HEK293 (cell line): Measurements from ENCODE around the gene CEP63.

ENCODE experiments used
- CTCF ChIA-PET: fragments of 350-600 bp; formaldehyde crosslinking; extraction: SDS; loops from one replicate; lab custom pipeline; 2021; ENCODE audit warnings: antibody characterized with exemption; lab: Yijun Ruan, JAX
- POLR2A ChIA-PET: fragments of 300-600 bp; formaldehyde crosslinking; extraction: SDS; loops from one replicate; lab custom pipeline; 2020; ENCODE audit warnings: antibody characterized with exemption, inconsistent platforms; lab: Yijun Ruan, JAX
- H3K27ac ChIP-seq: fragments of 200-500 bp; sonication (Bioruptor generic); 2 replicates; pipeline ENCODE4 v1.5.1; 2014; ENCODE audit warnings: low read depth, low read length, control low read depth, inconsistent platforms; ENCODE audit errors: extremely low read depth
- H3K36me3 ChIP-seq, 2 experiments: fragments of 200-500 bp in 1 of 2; sonication (Bioruptor generic) in 1 of 2; 1 replicate in 1 of 2; 2 replicates in 1 of 2; pipeline ENCODE4 v1.5.1; 2014 to 2017; ENCODE audit warnings: inconsistent platforms in 2 of 2, low read length in 2 of 2; ENCODE audit not compliant: control insufficient read depth in 2 of 2, insufficient read depth in 1 of 2
- H3K4me1 ChIP-seq: fragments of 200-500 bp; sonication (Bioruptor generic); 2 replicates; pipeline ENCODE4 v1.5.1; 2014; ENCODE audit warnings: mild to moderate bottlenecking, low read length, inconsistent platforms; ENCODE audit not compliant: control insufficient read depth, insufficient read depth
- H3K4me3 ChIP-seq: 2 replicates; pipeline ENCODE4 v1.5.1; 2011; ENCODE audit warnings: low read depth, mild to moderate bottlenecking, control low read depth, low read length, moderate library complexity
- H3K9me3 ChIP-seq: fragments of 200-500 bp; sonication (Bioruptor generic); 2 replicates; pipeline ENCODE4 v1.5.1; 2014; ENCODE audit warnings: low read depth, low read length, inconsistent platforms; ENCODE audit not compliant: control insufficient read depth, insufficient read depth
- HOXA7 ChIP-seq: sonication (generic); formaldehyde crosslinking; IDR thresholded peaks from 2 replicates; pipeline ENCODE4 v1.8.1; 2022; ENCODE audit warnings: missing genetic modification reagents, borderline replicate concordance
- HOXC10 ChIP-seq: sonication (generic); formaldehyde crosslinking; IDR thresholded peaks from 2 replicates; pipeline ENCODE4 v1.8.1; 2023; ENCODE audit warnings: mild to moderate bottlenecking, missing genetic modification reagents
- OVOL3 ChIP-seq: fragments of 450-650 bp; formaldehyde crosslinking; IDR thresholded peaks from 2 replicates; pipeline ENCODE4 v1.5.1; 2016; ENCODE audit warnings: missing biosample characterization, missing genetic modification characterization
- SALL2 ChIP-seq: fragments of 450-650 bp; formaldehyde crosslinking; IDR thresholded peaks from 2 replicates; pipeline ENCODE4 v1.5.0; 2017; ENCODE audit warnings: missing biosample characterization, mild to moderate bottlenecking, missing genetic modification characterization, borderline replicate concordance
- SP7 ChIP-seq: fragments of 450-650 bp; formaldehyde crosslinking; IDR thresholded peaks from 2 replicates; pipeline ENCODE4 v1.5.1; 2016; ENCODE audit warnings: missing biosample characterization, missing genetic modification characterization
- ZBTB17 ChIP-seq: fragments of 450-650 bp; formaldehyde crosslinking; IDR thresholded peaks from 2 replicates; pipeline ENCODE4 v1.5.1; 2016; ENCODE audit warnings: missing biosample characterization, missing genetic modification characterization
- ZBTB48 ChIP-seq: fragments of 450-650 bp; formaldehyde crosslinking; IDR thresholded peaks from 2 replicates; pipeline ENCODE4 v1.5.1; 2016; ENCODE audit warnings: missing biosample characterization, missing genetic modification characterization
- ZFP41 ChIP-seq: fragments of 450-650 bp; formaldehyde crosslinking; IDR thresholded peaks from 2 replicates; pipeline ENCODE4 v1.5.1; 2016; ENCODE audit warnings: missing biosample characterization, missing genetic modification characterization, borderline replicate concordance
- ZNF169 ChIP-seq: fragments of 450-650 bp; formaldehyde crosslinking; IDR thresholded peaks from 2 replicates; pipeline ENCODE4 v1.5.1; 2016; ENCODE audit warnings: missing biosample characterization, missing genetic modification characterization
- ZNF792 ChIP-seq: fragments of 450-650 bp; formaldehyde crosslinking; IDR thresholded peaks from 2 replicates; pipeline ENCODE4 v1.5.1; 2016; ENCODE audit warnings: missing biosample characterization, missing genetic modification characterization
- ZSCAN23 ChIP-seq: fragments of 450-650 bp; formaldehyde crosslinking; IDR thresholded peaks from 2 replicates; pipeline ENCODE4 v1.5.1; 2016; ENCODE audit warnings: missing biosample characterization, missing genetic modification characterization
- TF ChIP-seq, protein P1 (sequence below): fragments of 450-650 bp; formaldehyde crosslinking; IDR thresholded peaks from 2 replicates; pipeline ENCODE4 v1.5.1; 2016; ENCODE audit warnings: missing biosample characterization, missing genetic modification characterization
- TF ChIP-seq, protein P2 (sequence below): fragments of 450-650 bp; IDR thresholded peaks from 2 replicates; pipeline ENCODE4 v1.5.1; 2018; ENCODE audit warnings: missing biosample characterization, missing genetic modification characterization
- TF ChIP-seq, protein P3 (sequence below): fragments of 450-650 bp; formaldehyde crosslinking; IDR thresholded peaks from 2 replicates; pipeline ENCODE4 v1.5.1; 2016; ENCODE audit warnings: missing biosample characterization, missing genetic modification characterization, borderline replicate concordance
- TF ChIP-seq, protein P4 (sequence below): fragments of 450-650 bp; formaldehyde crosslinking; IDR thresholded peaks from 2 replicates; pipeline ENCODE4; 2016; ENCODE audit warnings: missing biosample characterization, missing genetic modification characterization
- TF ChIP-seq, protein P5 (sequence below): fragments of 450-650 bp; formaldehyde crosslinking; IDR thresholded peaks from 2 replicates; pipeline ENCODE4 v1.5.1; 2016; ENCODE audit warnings: missing biosample characterization, missing genetic modification characterization
- TF ChIP-seq, protein P6 (sequence below): fragments of 450-650 bp; formaldehyde crosslinking; IDR thresholded peaks from 2 replicates; pipeline ENCODE4 v1.5.1; 2016; ENCODE audit warnings: missing biosample characterization, missing genetic modification characterization
- TF ChIP-seq, protein P7 (sequence below): IDR thresholded peaks from 2 replicates; pipeline ENCODE4 v1.6.1; 2011; ENCODE audit warnings: mild to moderate bottlenecking, low read depth, low read length, borderline replicate concordance

Gene CEP63

DNA sequence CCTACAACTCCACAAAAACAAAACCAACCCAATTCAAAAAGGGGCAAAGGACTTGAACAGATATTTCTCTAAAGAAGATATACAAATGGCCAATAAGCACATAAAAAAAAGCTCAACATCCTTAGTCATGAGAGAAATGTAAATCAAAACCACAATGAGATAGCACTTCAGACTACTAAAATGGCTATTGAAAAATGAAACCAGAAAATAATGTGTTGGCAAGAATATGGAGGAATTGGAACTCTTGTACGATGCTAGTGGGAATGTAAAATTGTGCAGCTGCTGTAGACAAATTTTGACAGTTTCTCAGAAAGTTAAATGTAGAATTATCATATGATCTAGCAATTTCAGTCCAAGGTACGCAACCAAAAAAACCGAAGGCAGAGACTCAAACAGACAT, 136.0 kb downstream of the CEP63 start:
- Histone ChIP-seq H3K4me3 (no peak overlapping the region), H3K27ac (no peak overlapping the region), H3K36me3 (no peaks in the 10 kb centered on the region), H3K4me1 (no peaks in the 10 kb centered on the region), H3K9me3 (no peaks in the 10 kb centered on the region)
- ChIA-PET POLR2A (no interaction called here), CTCF (interaction anchor here (0.7 kb wide), 3 partner anchors 29 to 419 kb away, joined by 3 read pairs; partner anchors contain the start of gene KY)
- TF ChIP-seq, protein P1, sequence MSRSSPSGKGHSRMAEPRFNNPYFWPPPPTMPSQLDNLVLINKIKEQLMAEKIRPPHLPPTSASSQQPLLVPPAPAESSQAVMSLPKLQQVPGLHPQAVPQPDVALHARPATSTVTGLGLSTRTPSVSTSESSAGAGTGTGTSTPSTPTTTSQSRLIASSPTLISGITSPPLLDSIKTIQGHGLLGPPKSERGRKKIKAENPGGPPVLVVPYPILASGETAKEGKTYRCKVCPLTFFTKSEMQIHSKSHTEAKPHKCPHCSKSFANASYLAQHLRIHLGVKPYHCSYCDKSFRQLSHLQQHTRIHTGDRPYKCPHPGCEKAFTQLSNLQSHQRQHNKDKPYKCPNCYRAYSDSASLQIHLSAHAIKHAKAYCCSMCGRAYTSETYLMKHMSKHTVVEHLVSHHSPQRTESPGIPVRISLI (tag by site-specific recombination): no peak
- no peak for TF ChIP-seq SALL2 (tag by site-specific recombination)
- TF ChIP-seq, protein P2, sequence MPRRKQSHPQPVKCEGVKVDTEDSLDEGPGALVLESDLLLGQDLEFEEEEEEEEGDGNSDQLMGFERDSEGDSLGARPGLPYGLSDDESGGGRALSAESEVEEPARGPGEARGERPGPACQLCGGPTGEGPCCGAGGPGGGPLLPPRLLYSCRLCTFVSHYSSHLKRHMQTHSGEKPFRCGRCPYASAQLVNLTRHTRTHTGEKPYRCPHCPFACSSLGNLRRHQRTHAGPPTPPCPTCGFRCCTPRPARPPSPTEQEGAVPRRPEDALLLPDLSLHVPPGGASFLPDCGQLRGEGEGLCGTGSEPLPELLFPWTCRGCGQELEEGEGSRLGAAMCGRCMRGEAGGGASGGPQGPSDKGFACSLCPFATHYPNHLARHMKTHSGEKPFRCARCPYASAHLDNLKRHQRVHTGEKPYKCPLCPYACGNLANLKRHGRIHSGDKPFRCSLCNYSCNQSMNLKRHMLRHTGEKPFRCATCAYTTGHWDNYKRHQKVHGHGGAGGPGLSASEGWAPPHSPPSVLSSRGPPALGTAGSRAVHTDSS (tag by site-specific recombination): no peak
- TF ChIP-seq ZBTB17 (tag by site-specific recombination): no peak
- TF ChIP-seq OVOL3 (tag by site-specific recombination): no peak
- no peak for TF ChIP-seq ZNF792 (tag by site-specific recombination)
- TF ChIP-seq ZNF169 (tag by site-specific recombination): no peak
- TF ChIP-seq, protein P3, sequence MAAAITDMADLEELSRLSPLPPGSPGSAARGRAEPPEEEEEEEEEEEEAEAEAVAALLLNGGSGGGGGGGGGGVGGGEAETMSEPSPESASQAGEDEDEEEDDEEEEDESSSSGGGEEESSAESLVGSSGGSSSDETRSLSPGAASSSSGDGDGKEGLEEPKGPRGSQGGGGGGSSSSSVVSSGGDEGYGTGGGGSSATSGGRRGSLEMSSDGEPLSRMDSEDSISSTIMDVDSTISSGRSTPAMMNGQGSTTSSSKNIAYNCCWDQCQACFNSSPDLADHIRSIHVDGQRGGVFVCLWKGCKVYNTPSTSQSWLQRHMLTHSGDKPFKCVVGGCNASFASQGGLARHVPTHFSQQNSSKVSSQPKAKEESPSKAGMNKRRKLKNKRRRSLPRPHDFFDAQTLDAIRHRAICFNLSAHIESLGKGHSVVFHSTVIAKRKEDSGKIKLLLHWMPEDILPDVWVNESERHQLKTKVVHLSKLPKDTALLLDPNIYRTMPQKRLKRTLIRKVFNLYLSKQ (tag by site-specific recombination): no peak
- TF ChIP-seq, protein P4, sequence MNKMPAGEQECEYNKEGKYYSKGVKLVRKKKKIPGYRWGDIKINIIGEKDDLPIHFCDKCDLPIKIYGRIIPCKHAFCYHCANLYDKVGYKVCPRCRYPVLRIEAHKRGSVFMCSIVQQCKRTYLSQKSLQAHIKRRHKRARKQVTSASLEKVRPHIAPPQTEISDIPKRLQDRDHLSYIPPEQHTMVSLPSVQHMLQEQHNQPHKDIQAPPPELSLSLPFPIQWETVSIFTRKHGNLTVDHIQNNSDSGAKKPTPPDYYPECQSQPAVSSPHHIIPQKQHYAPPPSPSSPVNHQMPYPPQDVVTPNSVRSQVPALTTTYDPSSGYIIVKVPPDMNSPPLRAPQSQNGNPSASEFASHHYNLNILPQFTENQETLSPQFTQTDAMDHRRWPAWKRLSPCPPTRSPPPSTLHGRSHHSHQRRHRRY (tag by site-specific recombination): no peak
- no peak for TF ChIP-seq ZFP41 (tag by site-specific recombination)
- TF ChIP-seq SP7 (tag by site-specific recombination): no peak
- TF ChIP-seq ZBTB48 (tag by site-specific recombination): no peak
- TF ChIP-seq, protein P5, sequence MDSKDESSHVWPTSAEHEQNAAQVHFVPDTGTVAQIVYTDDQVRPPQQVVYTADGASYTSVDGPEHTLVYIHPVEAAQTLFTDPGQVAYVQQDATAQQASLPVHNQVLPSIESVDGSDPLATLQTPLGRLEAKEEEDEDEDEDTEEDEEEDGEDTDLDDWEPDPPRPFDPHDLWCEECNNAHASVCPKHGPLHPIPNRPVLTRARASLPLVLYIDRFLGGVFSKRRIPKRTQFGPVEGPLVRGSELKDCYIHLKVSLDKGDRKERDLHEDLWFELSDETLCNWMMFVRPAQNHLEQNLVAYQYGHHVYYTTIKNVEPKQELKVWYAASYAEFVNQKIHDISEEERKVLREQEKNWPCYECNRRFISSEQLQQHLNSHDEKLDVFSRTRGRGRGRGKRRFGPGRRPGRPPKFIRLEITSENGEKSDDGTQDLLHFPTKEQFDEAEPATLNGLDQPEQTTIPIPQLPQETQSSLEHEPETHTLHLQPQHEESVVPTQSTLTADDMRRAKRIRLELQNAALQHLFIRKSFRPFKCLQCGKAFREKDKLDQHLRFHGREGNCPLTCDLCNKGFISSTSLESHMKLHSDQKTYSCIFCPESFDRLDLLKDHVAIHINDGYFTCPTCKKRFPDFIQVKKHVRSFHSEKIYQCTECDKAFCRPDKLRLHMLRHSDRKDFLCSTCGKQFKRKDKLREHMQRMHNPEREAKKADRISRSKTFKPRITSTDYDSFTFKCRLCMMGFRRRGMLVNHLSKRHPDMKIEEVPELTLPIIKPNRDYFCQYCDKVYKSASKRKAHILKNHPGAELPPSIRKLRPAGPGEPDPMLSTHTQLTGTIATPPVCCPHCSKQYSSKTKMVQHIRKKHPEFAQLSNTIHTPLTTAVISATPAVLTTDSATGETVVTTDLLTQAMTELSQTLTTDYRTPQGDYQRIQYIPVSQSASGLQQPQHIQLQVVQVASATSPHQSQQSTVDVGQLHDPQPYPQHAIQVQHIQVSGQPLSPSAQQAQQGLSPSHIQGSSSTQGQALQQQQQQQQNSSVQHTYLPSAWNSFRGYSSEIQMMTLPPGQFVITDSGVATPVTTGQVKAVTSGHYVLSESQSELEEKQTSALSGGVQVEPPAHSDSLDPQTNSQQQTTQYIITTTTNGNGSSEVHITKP (tag by site-specific recombination): no peak
- no peak for TF ChIP-seq ZSCAN23 (tag by site-specific recombination)
- TF ChIP-seq, protein P6, sequence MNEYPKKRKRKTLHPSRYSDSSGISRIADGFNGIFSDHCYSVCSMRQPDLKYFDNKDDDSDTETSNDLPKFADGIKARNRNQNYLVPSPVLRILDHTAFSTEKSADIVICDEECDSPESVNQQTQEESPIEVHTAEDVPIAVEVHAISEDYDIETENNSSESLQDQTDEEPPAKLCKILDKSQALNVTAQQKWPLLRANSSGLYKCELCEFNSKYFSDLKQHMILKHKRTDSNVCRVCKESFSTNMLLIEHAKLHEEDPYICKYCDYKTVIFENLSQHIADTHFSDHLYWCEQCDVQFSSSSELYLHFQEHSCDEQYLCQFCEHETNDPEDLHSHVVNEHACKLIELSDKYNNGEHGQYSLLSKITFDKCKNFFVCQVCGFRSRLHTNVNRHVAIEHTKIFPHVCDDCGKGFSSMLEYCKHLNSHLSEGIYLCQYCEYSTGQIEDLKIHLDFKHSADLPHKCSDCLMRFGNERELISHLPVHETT (tag by site-specific recombination): no peak
- no peak for TF ChIP-seq HOXA7 (CRISPR knock-in tag)
- TF ChIP-seq HOXC10 (CRISPR knock-in tag): no peak
- TF ChIP-seq, protein P7, sequence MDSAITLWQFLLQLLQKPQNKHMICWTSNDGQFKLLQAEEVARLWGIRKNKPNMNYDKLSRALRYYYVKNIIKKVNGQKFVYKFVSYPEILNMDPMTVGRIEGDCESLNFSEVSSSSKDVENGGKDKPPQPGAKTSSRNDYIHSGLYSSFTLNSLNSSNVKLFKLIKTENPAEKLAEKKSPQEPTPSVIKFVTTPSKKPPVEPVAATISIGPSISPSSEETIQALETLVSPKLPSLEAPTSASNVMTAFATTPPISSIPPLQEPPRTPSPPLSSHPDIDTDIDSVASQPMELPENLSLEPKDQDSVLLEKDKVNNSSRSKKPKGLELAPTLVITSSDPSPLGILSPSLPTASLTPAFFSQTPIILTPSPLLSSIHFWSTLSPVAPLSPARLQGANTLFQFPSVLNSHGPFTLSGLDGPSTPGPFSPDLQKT: no peak
